Body of pancreas (tissue), 4 donors: ENCODE data around the gene LPP.

ENCODE experiments used
- CTCF ChIP-seq, 7 experiments: fragments of 450-650 bp in 4 of 7; fragments of 200-600 bp in 3 of 7; sonication (generic) in 3 of 7; IDR thresholded peaks; one replicate each; pipeline ENCODE4 v1.5.1; 2016 to 2019; ENCODE audit warnings: antibody characterized with exemption in 7 of 7
- POLR2A ChIP-seq, 3 donors: fragments of 450-650 bp; IDR thresholded peaks; one replicate each; pipeline ENCODE4 v1.6.1; 2016; ENCODE audit warnings: antibody characterized with exemption in 3 of 3, mild to moderate bottlenecking in 2 of 3

DNA sequence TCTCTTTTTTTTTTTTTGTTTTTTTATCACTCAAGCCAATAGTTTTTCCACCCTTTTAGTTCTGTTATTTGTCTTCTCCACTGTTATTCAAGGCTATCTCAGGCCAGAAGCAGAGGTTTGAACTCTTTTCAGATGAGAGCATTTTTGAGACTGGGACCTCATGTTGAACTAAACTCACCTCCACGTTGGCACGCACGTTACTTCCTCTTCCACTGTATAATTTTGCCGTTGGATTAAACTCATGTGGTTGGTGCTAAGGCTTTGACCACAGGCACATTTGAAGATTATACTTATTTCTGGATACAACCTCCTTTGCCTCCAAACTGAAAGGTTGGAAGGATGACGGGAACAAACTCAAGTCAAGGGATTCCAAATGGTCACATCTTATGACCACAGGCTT, 516.5 kb downstream of the LPP start:
- TF ChIP-seq POLR2A (IDR thresholded peaks at IDR 0.05) = no peak
- TF ChIP-seq CTCF (IDR thresholded peaks at IDR 0.05) = no peak
